Right lobe of liver (tissue), 6 donors: ENCODE data around the gene TCHH. TPM values are rescaled to one million over a fixed set of nuclear protein-coding genes. Genes with fewer than 3 reads are reported as not detected.
A peak's percentile ranks its signal among the peaks of the same experiment; 100 is the strongest.

Experiments
- ATAC-seq, 4 donors: fragments of 200-7000 bp; cut with Tn5 transposase; one replicate each; pipeline ENCODE4 v1.9.1; 2020; ENCODE audit warnings: mild to moderate bottlenecking in 4 of 4, moderate library complexity in 4 of 4
- DNase-seq, 3 donors: peaks; one replicate each; pipeline ENCODE4 v3.0.0-alpha.2; 2020
- H3K27ac ChIP-seq, 3 donors: fragments of 200-600 bp; one replicate each; pipeline ENCODE4 v1.8.0; 2022
- H3K27me3 ChIP-seq, 2 donors: fragments of 200-600 bp; one replicate each; pipeline ENCODE4 v1.8.0; 2022
- H3K36me3 ChIP-seq, 4 donors: fragments of 200-600 bp; sonication (generic) in 1 of 4; one replicate each; pipeline versions ENCODE4 v1.5.1 to v1.8.0; 2017 to 2022; ENCODE audit warnings: control low read depth in 1 of 4
- H3K4me1 ChIP-seq, 4 donors: fragments of 200-600 bp; sonication (generic) in 1 of 4; one replicate each; pipeline versions ENCODE4 v1.5.1 to v1.8.0; 2017 to 2022; ENCODE audit warnings: control low read depth in 1 of 4
- H3K4me3 ChIP-seq, 3 donors: fragments of 200-600 bp; one replicate each; pipeline ENCODE4 v1.8.0; 2022
- H3K9me3 ChIP-seq, 4 donors: fragments of 200-600 bp; sonication (generic) in 1 of 4; one replicate each; pipeline versions ENCODE4 v1.5.1 to v1.8.0; 2017 to 2022; ENCODE audit warnings: control low read depth in 1 of 4
- POLR2A ChIP-seq: fragments of 450-650 bp; IDR thresholded peaks from one replicate; pipeline ENCODE4 v1.6.1; 2017; ENCODE audit warnings: antibody characterized with exemption, mild to moderate bottlenecking
- WGBS: methylation state at CpG from one replicate; pipeline ENCODE4 v1.1.6; 2018; ENCODE audit warnings: low coverage, low lambda C conversion rate; ENCODE audit not compliant: insufficient coverage; ENCODE audit errors: missing lambda C conversion rate; 5-methylcytosine and 5-hydroxymethylcytosine counted together
- intact Hi-C, 2 donors: fragments of 100-400 bp; cut with DNase I; formaldehyde crosslinking; loops; one replicate each; pipeline versions ENCODE4 v1.11.2 to v1.14.1; 2022
- long read RNA-seq: library from polyadenylated mRNA; unstranded; transcript quantifications from one replicate; pipeline ENCODE4 v2.0.0, GENCODE V29; 2019
- total RNA-seq, 6 experiments: library from RNA; depleted of rRNA in 2 of 6; stranded (reverse); fragments of >200 nt in 2 of 6; fragmentation: NEBNext Ultra II Directional in 3 of 6; extraction: Animal tissue kit (Norgen Biotek cat#: 25700) in 3 of 6; gene quantifications; one replicate each; pipeline versions ENCODE4 v1.1.0 to v1.2.4, GENCODE V29; 2016 to 2023
- TF ChIP-seq, protein P1 (sequence below), 4 donors: fragments of 200-600 bp in 3 of 4; fragments of 450-650 bp in 1 of 4; IDR thresholded peaks; one replicate each; pipeline versions ENCODE4 v1.5.1 to v1.8.0; 2016 to 2022; ENCODE audit warnings: antibody characterized with exemption in 4 of 4, mild to moderate bottlenecking in 2 of 4
- donor health status: DM: no; HTN: yes; CAD: no.
- donor health status: DM: no; HTN: no; CAD: no.
- donor health status: DM: no; HTN: no; CAD: no.
- donor health status: DM: no; HTN: yes; CAD: no.
- donor health status: DM: no; HTN: yes; CAD: no.

The TCHH gene, protein sequence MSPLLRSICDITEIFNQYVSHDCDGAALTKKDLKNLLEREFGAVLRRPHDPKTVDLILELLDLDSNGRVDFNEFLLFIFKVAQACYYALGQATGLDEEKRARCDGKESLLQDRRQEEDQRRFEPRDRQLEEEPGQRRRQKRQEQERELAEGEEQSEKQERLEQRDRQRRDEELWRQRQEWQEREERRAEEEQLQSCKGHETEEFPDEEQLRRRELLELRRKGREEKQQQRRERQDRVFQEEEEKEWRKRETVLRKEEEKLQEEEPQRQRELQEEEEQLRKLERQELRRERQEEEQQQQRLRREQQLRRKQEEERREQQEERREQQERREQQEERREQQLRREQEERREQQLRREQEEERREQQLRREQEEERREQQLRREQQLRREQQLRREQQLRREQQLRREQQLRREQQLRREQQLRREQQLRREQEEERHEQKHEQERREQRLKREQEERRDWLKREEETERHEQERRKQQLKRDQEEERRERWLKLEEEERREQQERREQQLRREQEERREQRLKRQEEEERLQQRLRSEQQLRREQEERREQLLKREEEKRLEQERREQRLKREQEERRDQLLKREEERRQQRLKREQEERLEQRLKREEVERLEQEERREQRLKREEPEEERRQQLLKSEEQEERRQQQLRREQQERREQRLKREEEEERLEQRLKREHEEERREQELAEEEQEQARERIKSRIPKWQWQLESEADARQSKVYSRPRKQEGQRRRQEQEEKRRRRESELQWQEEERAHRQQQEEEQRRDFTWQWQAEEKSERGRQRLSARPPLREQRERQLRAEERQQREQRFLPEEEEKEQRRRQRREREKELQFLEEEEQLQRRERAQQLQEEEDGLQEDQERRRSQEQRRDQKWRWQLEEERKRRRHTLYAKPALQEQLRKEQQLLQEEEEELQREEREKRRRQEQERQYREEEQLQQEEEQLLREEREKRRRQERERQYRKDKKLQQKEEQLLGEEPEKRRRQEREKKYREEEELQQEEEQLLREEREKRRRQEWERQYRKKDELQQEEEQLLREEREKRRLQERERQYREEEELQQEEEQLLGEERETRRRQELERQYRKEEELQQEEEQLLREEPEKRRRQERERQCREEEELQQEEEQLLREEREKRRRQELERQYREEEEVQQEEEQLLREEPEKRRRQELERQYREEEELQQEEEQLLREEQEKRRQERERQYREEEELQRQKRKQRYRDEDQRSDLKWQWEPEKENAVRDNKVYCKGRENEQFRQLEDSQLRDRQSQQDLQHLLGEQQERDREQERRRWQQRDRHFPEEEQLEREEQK (N-terminal part only)
- total RNA-seq: under 1 TPM in 4 of 6 experiments, not detected in 2; 0.02 to 0.25 (median 0.12) TPM
- long read RNA-seq: 0 reads

DNA sequence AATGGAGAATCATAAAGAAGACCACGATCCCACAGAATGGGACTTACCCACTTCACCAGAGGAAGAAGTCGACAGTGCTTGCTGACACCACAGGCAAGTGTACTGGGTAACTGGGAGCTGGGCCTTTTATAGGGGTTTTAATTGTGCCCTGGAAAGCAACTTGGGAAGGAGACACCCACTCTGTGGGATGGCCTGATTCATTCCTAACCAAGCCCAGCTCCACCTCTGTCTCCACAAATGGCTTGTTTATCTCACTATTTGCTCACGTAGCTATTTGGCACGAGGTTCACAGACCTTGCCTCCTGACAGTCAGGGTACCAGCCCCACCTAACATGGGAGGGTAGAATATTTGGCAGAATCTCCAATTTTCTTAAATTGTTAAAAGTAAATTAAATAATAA is at the start of gene TCHH:
Gene TCHH (minus strand): TSS at position 101 of the 400 bp plus-strand sequence. CDS start 1,364 bp downstream, outside the sequence.
- WGBS: 29% methylated on average over 4 of the region's 4 CpGs
- H3K4me1 ChIP-seq: peaks cover 0 to 12% (median 4%) of the 10 kb centered on the region in 4 donors
- ATAC-seq (no peak), DNase-seq (no peak)
- TF ChIP-seq, protein P1, sequence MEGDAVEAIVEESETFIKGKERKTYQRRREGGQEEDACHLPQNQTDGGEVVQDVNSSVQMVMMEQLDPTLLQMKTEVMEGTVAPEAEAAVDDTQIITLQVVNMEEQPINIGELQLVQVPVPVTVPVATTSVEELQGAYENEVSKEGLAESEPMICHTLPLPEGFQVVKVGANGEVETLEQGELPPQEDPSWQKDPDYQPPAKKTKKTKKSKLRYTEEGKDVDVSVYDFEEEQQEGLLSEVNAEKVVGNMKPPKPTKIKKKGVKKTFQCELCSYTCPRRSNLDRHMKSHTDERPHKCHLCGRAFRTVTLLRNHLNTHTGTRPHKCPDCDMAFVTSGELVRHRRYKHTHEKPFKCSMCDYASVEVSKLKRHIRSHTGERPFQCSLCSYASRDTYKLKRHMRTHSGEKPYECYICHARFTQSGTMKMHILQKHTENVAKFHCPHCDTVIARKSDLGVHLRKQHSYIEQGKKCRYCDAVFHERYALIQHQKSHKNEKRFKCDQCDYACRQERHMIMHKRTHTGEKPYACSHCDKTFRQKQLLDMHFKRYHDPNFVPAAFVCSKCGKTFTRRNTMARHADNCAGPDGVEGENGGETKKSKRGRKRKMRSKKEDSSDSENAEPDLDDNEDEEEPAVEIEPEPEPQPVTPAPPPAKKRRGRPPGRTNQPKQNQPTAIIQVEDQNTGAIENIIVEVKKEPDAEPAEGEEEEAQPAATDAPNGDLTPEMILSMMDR (IDR thresholded peaks at IDR 0.05): no peak
- no peak for TF ChIP-seq POLR2A
- intact Hi-C loops: no loop called here
- no peaks in the 10 kb centered on the region for H3K36me3 ChIP-seq
- H3K27ac ChIP-seq: no peak within 1 kb of the TSS
- H3K27me3 ChIP-seq: peaks cover 0 to 4% of the 10 kb centered on the region in 2 donors
- no peak within 1 kb of the TSS for H3K4me3 ChIP-seq
- no peaks in the 10 kb centered on the region for H3K9me3 ChIP-seq

DNA sequence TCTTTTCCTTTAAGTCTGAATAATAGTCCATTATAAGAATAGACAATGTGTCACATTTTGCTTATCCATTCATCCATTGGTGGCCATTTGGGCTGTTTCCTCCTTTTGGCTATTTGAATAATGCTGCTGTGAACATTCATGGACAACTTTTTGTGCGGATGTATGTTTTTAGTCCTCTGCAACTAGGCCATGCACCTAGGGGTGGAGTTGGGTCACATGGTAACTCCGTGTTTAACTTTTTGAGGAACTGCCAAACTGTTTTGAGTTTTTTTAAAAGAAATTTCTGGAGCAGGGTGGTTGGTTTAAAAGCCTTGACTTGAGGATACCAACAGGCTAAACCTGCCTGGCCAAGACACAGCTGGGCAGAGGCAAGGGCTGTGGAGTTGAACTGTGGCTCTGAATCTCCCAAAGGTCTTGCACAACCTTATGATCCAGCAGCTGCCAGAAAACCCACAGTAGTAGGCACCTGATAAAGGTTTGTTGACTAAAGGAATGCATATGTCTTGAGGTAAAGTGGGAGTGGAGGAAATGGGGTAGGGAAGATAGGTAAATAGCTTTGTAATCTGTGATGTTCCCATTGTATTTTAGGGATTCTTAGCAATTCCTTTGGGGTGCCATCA is 49.4 kb upstream of the TCHH start:
- Histone ChIP-seq H3K4me3 (no peak overlapping the region), H3K27ac (no peak overlapping the region), H3K27me3 (no peaks in the 10 kb centered on the region), H3K36me3 (no peaks in the 10 kb centered on the region), H3K9me3 (no peaks in the 10 kb centered on the region), H3K4me1 (no peaks in the 10 kb centered on the region)
- WGBS: 44% methylated on average over 2 of the region's 2 CpGs
- no peak for TF ChIP-seq POLR2A
- TF ChIP-seq, protein P1 (IDR thresholded peaks at IDR 0.05): no peak
- intact Hi-C loops: no loop called here
- DNase-seq: no peak
- peak in 1 of 4 donors; percentile 56 for ATAC-seq

DNA sequence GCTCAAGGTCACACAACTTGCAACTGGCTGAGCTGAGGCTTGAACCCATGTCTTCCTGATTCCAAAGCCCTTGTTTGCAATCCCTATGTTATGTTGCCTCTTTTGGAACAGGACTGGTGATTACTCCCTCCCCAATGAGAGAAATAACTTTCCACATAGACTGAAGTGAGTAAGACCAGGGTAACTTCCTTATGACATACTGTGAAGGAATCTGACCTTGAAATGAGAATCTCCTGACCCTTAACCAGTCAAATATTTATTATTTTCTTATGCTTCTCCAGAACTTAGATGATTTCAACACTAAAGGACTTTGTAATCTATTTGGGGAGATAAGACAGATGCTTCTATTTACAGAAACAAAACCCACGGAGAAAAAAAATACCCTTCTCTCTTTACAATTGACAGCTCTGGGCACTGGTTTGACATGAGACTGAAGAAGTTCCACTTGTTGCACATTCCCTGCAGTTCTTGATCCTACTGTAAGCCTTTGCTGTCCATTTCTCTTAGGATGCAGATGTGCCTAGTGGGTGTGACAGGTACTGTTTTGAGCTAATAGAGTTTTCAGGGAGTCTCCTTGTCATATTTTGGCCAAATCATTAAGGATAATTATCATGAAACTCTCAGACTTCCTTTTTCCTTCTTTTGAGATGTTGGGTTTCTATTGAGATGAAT is 47.7 kb upstream of the TCHH start:
- H3K4me3 ChIP-seq: no peak overlapping the region
- no peak overlapping the region for H3K27ac ChIP-seq
- no peaks in the 10 kb centered on the region for H3K27me3 ChIP-seq
- peak in 1 of 4 donors; percentile 54 for ATAC-seq
- no peaks in the 10 kb centered on the region for H3K36me3 ChIP-seq
- DNase-seq: no peak
- TF ChIP-seq, protein P1 (IDR thresholded peaks at IDR 0.05): no peak
- no peak for TF ChIP-seq POLR2A
- no peaks in the 10 kb centered on the region for H3K4me1 ChIP-seq
- no peaks in the 10 kb centered on the region for H3K9me3 ChIP-seq
- 14% methylated on average over 1 of the region's 1 CpG for WGBS
- intact Hi-C loops: no loop called here
